IMR-90 (cell line): ENCODE results near the gene SPTB. TPM values are rescaled to one million over a fixed set of nuclear protein-coding genes. Genes with fewer than 3 reads are reported as not detected.

ENCODE experiments used
- ATAC-seq: fragments of 200-7000 bp; cut with Tn5 transposase; 2 replicates; pipeline ENCODE4 v1.9.1; 2020; ENCODE audit warnings: low read depth, mild to moderate bottlenecking, moderate library complexity
- BruUV-seq: library from RNA; stranded (reverse); fragments of 400-500 nt; replicated peaks from 2 replicates; lab custom pipeline; 2021; lab: Mats Ljungman, UMichigan
- CTCF ChIA-PET: fragments of 300-600 bp; formaldehyde crosslinking; extraction: SDS; loops from one replicate; lab custom pipeline; 2021; ENCODE audit warnings: antibody characterized with exemption; lab: Yijun Ruan, JAX
- POLR2A ChIA-PET: fragments of 300-600 bp; sonication (Branson Sonifier 250); formaldehyde crosslinking; loops from one replicate; lab custom pipeline; 2022; ENCODE audit warnings: antibody characterized with exemption; ENCODE audit not compliant: unreplicated experiment; lab: Charles Lee
- DNase-seq: peaks from one replicate; pipeline ENCODE4 v3.0.0; 2013
- H2AFZ ChIP-seq: replicated peaks from 2 replicates; pipeline ENCODE3; 2013; ENCODE audit warnings: low read length, mild to moderate bottlenecking; ENCODE audit not compliant: poor library complexity
- H2AK5ac ChIP-seq: 2 replicates; pipeline ENCODE4 v1.6.1; 2013; ENCODE audit warnings: low read depth, low read length, inconsistent platforms
- H2AK9ac ChIP-seq: replicated peaks from 2 replicates; pipeline ENCODE3; 2013; ENCODE audit warnings: mild to moderate bottlenecking, low read depth, low read length, moderate library complexity; ENCODE audit not compliant: poor library complexity
- H2BK120ac ChIP-seq: 2 replicates; pipeline ENCODE4 v1.6.1; 2013; ENCODE audit warnings: low read depth, low read length, inconsistent platforms
- H2BK15ac ChIP-seq: 3 replicates; pipeline ENCODE4 v1.6.1; 2013; ENCODE audit warnings: low read depth, low read length, inconsistent platforms
- H2BK20ac ChIP-seq: 2 replicates; pipeline ENCODE4 v1.6.1; 2013; ENCODE audit warnings: low read depth, mild to moderate bottlenecking, inconsistent platforms, low read length, moderate library complexity
- H2BK5ac ChIP-seq: 2 replicates; pipeline ENCODE4 v1.6.1; 2013; ENCODE audit warnings: mild to moderate bottlenecking, low read depth, low read length, inconsistent platforms; ENCODE audit not compliant: poor library complexity, severe bottlenecking
- H3K14ac ChIP-seq: replicated peaks from 2 replicates; pipeline ENCODE4 v1.6.1; 2013; ENCODE audit warnings: low read depth, low read length, inconsistent platforms
- H3K18ac ChIP-seq: 2 replicates; pipeline ENCODE4 v1.6.1; 2013; ENCODE audit warnings: low read depth, low read length, control low read depth
- H3K23ac ChIP-seq: 2 replicates; pipeline ENCODE4 v1.6.1; 2013; ENCODE audit warnings: low read depth, low read length, inconsistent platforms
- H3K27ac ChIP-seq: 2 replicates; pipeline ENCODE4 v1.5.1; 2013; ENCODE audit warnings: mild to moderate bottlenecking, control low read depth, low read length; ENCODE audit not compliant: insufficient read depth
- H3K27me3 ChIP-seq: 2 replicates; pipeline ENCODE4 v1.6.1; 2013; ENCODE audit warnings: low read length; ENCODE audit not compliant: control insufficient read depth, insufficient read depth
- H3K36me3 ChIP-seq: 2 replicates; pipeline ENCODE4 v1.6.1; 2013; ENCODE audit warnings: low read length, mixed read lengths; ENCODE audit not compliant: control insufficient read depth, insufficient read depth
- H3K4ac ChIP-seq: 2 replicates; pipeline ENCODE4 v1.6.1; 2013; ENCODE audit warnings: low read depth, low read length, inconsistent platforms
- H3K4me1 ChIP-seq: 2 replicates; pipeline ENCODE4 v1.6.1; 2013; ENCODE audit warnings: low read length, mixed read lengths; ENCODE audit not compliant: control insufficient read depth, insufficient read depth
- H3K4me2 ChIP-seq: 2 replicates; pipeline ENCODE4 v1.6.1; 2013; ENCODE audit warnings: low read depth, mild to moderate bottlenecking, control low read depth, low read length, moderate library complexity
- H3K4me3 ChIP-seq: 2 replicates; pipeline ENCODE4 v1.5.1; 2013; ENCODE audit warnings: low read depth, mild to moderate bottlenecking, control low read depth, low read length, moderate library complexity; ENCODE audit not compliant: insufficient read depth
- H3K56ac ChIP-seq: 2 replicates; pipeline ENCODE4 v1.6.1; 2013; ENCODE audit warnings: low read length, inconsistent platforms; ENCODE audit not compliant: insufficient read depth; ENCODE audit errors: extremely low read depth
- H3K79me1 ChIP-seq, 2 experiments: 2 replicates each; pipeline ENCODE4 v1.6.1; 2013; ENCODE audit warnings: low read length in 2 of 2, inconsistent platforms in 1 of 2, low read depth in 1 of 2
- H3K9ac ChIP-seq: 2 replicates; pipeline ENCODE4 v1.6.1; 2013; ENCODE audit warnings: low read depth, low read length, control low read depth
- H3K9me1 ChIP-seq: 2 replicates; pipeline ENCODE4 v1.6.1; 2013; ENCODE audit warnings: low read length, inconsistent platforms; ENCODE audit not compliant: insufficient read depth
- H3K9me3 ChIP-seq: 2 replicates; pipeline ENCODE4 v1.6.1; 2013; ENCODE audit warnings: low read length; ENCODE audit not compliant: control insufficient read depth, insufficient read depth
- H4K20me1 ChIP-seq: 2 replicates; pipeline ENCODE4 v1.6.1; 2013; ENCODE audit warnings: low read length, inconsistent platforms; ENCODE audit not compliant: insufficient read depth
- H4K5ac ChIP-seq: 2 replicates; pipeline ENCODE4 v1.6.1; 2013; ENCODE audit warnings: mild to moderate bottlenecking, low read depth, low read length, control low read depth
- H4K8ac ChIP-seq, 2 experiments: 2 replicates each; pipeline ENCODE4 v1.6.1; 2013; ENCODE audit warnings: low read depth in 2 of 2, low read length in 2 of 2, control low read depth in 1 of 2, inconsistent platforms in 1 of 2
- H4K91ac ChIP-seq: 2 replicates; pipeline ENCODE4 v1.6.1; 2013; ENCODE audit warnings: low read depth, low read length, inconsistent platforms; ENCODE audit not compliant: insufficient read depth
- BHLHE40 ChIP-seq: fragments of 150-350 bp; IDR thresholded peaks from 2 replicates; pipeline ENCODE4 v1.6.1; 2016; ENCODE audit warnings: mild to moderate bottlenecking, low read depth, low read length
- CEBPB ChIP-seq: IDR thresholded peaks from 2 replicates; pipeline ENCODE4 v1.6.1; 2012; ENCODE audit warnings: low read depth, low read length, improper control_type of control experiment
- CHD1 ChIP-seq: IDR thresholded peaks from 2 replicates; pipeline ENCODE4 v1.6.1; 2012; ENCODE audit warnings: low read depth, low read length, improper control_type of control experiment
- CTCF ChIP-seq: conservative IDR thresholded peaks from 2 replicates; pipeline ENCODE4 v1.5.1; 2012; ENCODE audit warnings: mild to moderate bottlenecking, low read depth, low read length, improper control_type of control experiment
- ELK1 ChIP-seq: fragments of 150-350 bp; IDR thresholded peaks from 2 replicates; pipeline ENCODE4 v1.6.1; 2016; ENCODE audit warnings: low read depth, mild to moderate bottlenecking, low read length, moderate library complexity, borderline replicate concordance
- FOS ChIP-seq: fragments of 150-350 bp; IDR thresholded peaks from 2 replicates; pipeline ENCODE4 v1.6.1; 2016; ENCODE audit warnings: low read depth, low read length
- MAFK ChIP-seq: IDR thresholded peaks from 2 replicates; pipeline ENCODE4 v1.6.1; 2012; ENCODE audit warnings: low read depth, low read length, improper control_type of control experiment
- MAZ ChIP-seq: IDR thresholded peaks from 2 replicates; pipeline ENCODE4 v1.6.1; 2012; ENCODE audit warnings: low read depth, mild to moderate bottlenecking, low read length, improper control_type of control experiment, moderate library complexity, borderline replicate concordance
- MXI1 ChIP-seq: IDR thresholded peaks from 2 replicates; pipeline ENCODE4 v1.6.1; 2012; ENCODE audit warnings: low read depth, mild to moderate bottlenecking, low read length, moderate library complexity, borderline replicate concordance
- NFE2L2 ChIP-seq: fragments of 150-350 bp; IDR thresholded peaks from 2 replicates; pipeline ENCODE4 v1.6.1; 2016; ENCODE audit warnings: low read depth, mild to moderate bottlenecking, low read length
- POLR2A ChIP-seq: IDR thresholded peaks from 2 replicates; pipeline ENCODE4 v1.6.1; 2012; ENCODE audit warnings: mild to moderate bottlenecking, low read depth, low read length
- RAD21 ChIP-seq: IDR thresholded peaks from 2 replicates; pipeline ENCODE4 v1.6.1; 2012; ENCODE audit warnings: low read length, improper control_type of control experiment
- RCOR1 ChIP-seq: IDR thresholded peaks from 2 replicates; pipeline ENCODE4 v1.6.1; 2012; ENCODE audit warnings: mild to moderate bottlenecking, low read length, improper control_type of control experiment; ENCODE audit not compliant: insufficient replicate concordance
- RFX5 ChIP-seq: IDR thresholded peaks from 2 replicates; pipeline ENCODE4 v1.8.0; 2012; ENCODE audit warnings: low read depth, mild to moderate bottlenecking, low read length, moderate library complexity
- SMC3 ChIP-seq: fragments of 150-350 bp; IDR thresholded peaks from 2 replicates; pipeline ENCODE4 v1.6.1; 2016; ENCODE audit warnings: low read depth, mild to moderate bottlenecking, antibody characterized with exemption, low read length, moderate library complexity
- USF2 ChIP-seq: fragments of 150-350 bp; IDR thresholded peaks from 2 replicates; pipeline ENCODE4 v1.6.1; 2017; ENCODE audit warnings: mild to moderate bottlenecking, antibody characterized with exemption, low read length, low read depth
- WGBS, 2 experiments: methylation state at CpG; one replicate each; pipeline versions ENCODE4 v1.1.5 to v1.1.7; 2013; ENCODE audit warnings: missing lambda C conversion rate in 2 of 2; ENCODE audit not compliant: insufficient read length in 1 of 2; ENCODE audit errors: extremely low coverage in 2 of 2; 5-methylcytosine and 5-hydroxymethylcytosine counted together
- dilution Hi-C: fragments of 300-500 bp; cut with HindIII; formaldehyde crosslinking; loops from one replicate; pipeline ENCODE4 v1.14.3; 2018; ENCODE audit warnings: low sequenced_read_pairs; ENCODE audit not compliant: unreplicated experiment
- in situ Hi-C: fragments of 300-500 bp; cut with MboI; formaldehyde crosslinking; loops from 3 replicates; pipeline ENCODE4 v1.14.3; 2019; ENCODE audit warnings: low sequenced_read_pairs, inconsistent platforms, mixed read lengths
- intact Hi-C: fragments of 100-400 bp; cut with micrococcal nuclease; formaldehyde crosslinking; loops from 2 replicates; pipeline ENCODE4 v1.10.0; 2022
- polyA plus RNA-seq, 3 experiments: library from polyadenylated mRNA; depleted of rRNA; stranded (reverse); fragments of >200 nt; gene quantifications; 2 replicates each; pipeline ENCODE4 v1.2.3, GENCODE V29; 2012; ENCODE audit warnings: low replicate concordance in 1 of 3
- total RNA-seq: library from RNA; depleted of rRNA; stranded (reverse); fragments of >200 nt; gene quantifications from 2 replicates; pipeline ENCODE4 v1.2.3, GENCODE V29; 2012

The SPTB gene
- total and polyA plus RNA-seq, 2 of the 4 experiments (the other 2 are of a cell fraction) = under 0.01 to 0.07 TPM

GRCh38 chr14:64796369-64796768 is 83.3 kb downstream of the SPTB start:
- Histone ChIP-seq H3K4ac (no peak overlapping the region), H3K14ac (no peak overlapping the region), H3K4me2 (no peak overlapping the region), H3K36me3 (no peaks in the 10 kb centered on the region), H4K8ac (no peak overlapping the region), H2AFZ (no peak overlapping the region), H2BK5ac (no peak overlapping the region), H2AK5ac (no peak overlapping the region), H3K18ac (no peak overlapping the region), H3K27me3 (peaks cover 33% of the 10 kb centered on the region), H2BK120ac (no peak overlapping the region), H3K23ac (no peak overlapping the region), H3K9me1 (peaks cover 3% of the 10 kb centered on the region), H3K27ac (no peak overlapping the region), H4K91ac (no peak overlapping the region), H3K9ac (no peak overlapping the region), H3K79me1 (no peaks in the 10 kb centered on the region), H3K56ac (no peak overlapping the region), H3K4me1 (no peaks in the 10 kb centered on the region), H2AK9ac (no peak overlapping the region), H2BK15ac (no peak overlapping the region), H4K20me1 (no peaks in the 10 kb centered on the region), H3K4me3 (no peak overlapping the region), H4K5ac (no peak overlapping the region), H3K9me3 (no peaks in the 10 kb centered on the region), H2BK20ac (no peak overlapping the region)
- 80% methylated on average over 1 of the region's 11 CpGs; no CpG with 5 or more reads in 1 of the 2 experiments for WGBS, 2 experiments
- ChIA-PET CTCF (interaction anchor here (0.9 kb wide), 1 partner anchor 190 kb away, joined by 3 read pairs; the partner anchor contains the start of gene FNTB), POLR2A (no interaction called here)
- intact Hi-C loops = no loop called here
- in situ Hi-C loops = no loop called here
- ATAC-seq = no peak
- dilution Hi-C loops = no loop called here
- no peak for TF ChIP-seq CHD1
- TF ChIP-seq CTCF = no peak
- TF ChIP-seq NFE2L2 = no peak
- no peak for TF ChIP-seq RCOR1
- TF ChIP-seq USF2 = no peak
- TF ChIP-seq MAZ = no peak
- no peak for TF ChIP-seq MXI1
- no peak for TF ChIP-seq ELK1
- no peak for TF ChIP-seq BHLHE40
- TF ChIP-seq SMC3 = no peak
- no peak for TF ChIP-seq RFX5
- TF ChIP-seq RAD21 = no peak
- TF ChIP-seq MAFK = no peak
- no peak for TF ChIP-seq CEBPB
- TF ChIP-seq FOS = no peak
- no peak for TF ChIP-seq POLR2A
- BruUV-seq = no TSS peak
- DNase-seq = no peak
